ENCODE results near the gene L2HGDH. TPM values are rescaled to one million over a fixed set of nuclear protein-coding genes. Genes with fewer than 3 reads are reported as not detected.

Gene L2HGDH
- polyA plus RNA-seq, 1 donor (not counting 4 experiments of a cell fraction or from before 2014, with no cell fraction given), result 7.9 TPM

GRCh38 chr14:50225974-50226297 lies 86.1 kb downstream of the L2HGDH start:
- H3K9ac ChIP-seq (ENCODE audit: control insufficient read depth, extremely low read depth, insufficient read depth, low read length), result no peak overlapping the region
- H3K36me3 ChIP-seq (ENCODE audit: control insufficient read depth in 2 of 2, extremely low read depth in 1 of 2, insufficient read depth in 2 of 2, low read length in 2 of 2), result no peaks in the 10 kb centered on the region
- dilution Hi-C loops (cut with MboI; ENCODE audit: extremely low pct_ligation_motif_present, low sequenced_read_pairs), result no loop called here
- FAIRE-seq (no peak), DNase-seq (ENCODE audit: low read depth, low spot score) (no peak)
- TF ChIP-seq EZH2 (IDR thresholded peaks at IDR 0.05; ENCODE audit: low read length), result no peak
- TF ChIP-seq CTCF (optimal IDR thresholded peaks at IDR 0.05 in 1 of 3, IDR thresholded peaks at IDR 0.05 in 1 of 3, conservative IDR thresholded peaks at IDR 0.05 in 1 of 3; ENCODE audit: extremely low read depth in 1 of 3, insufficient read depth in 2 of 3, low read length in 3 of 3), result no peak
- no peak overlapping the region for H3K4me3 ChIP-seq (ENCODE audit: control insufficient read depth in 2 of 3, extremely low read depth in 1 of 3, insufficient read depth in 2 of 3, low read depth in 1 of 3, low read length in 3 of 3)
- peak overlapping the region; percentile 18 for H3K4me2 ChIP-seq (ENCODE audit: control insufficient read depth, extremely low read depth, insufficient read depth, low read depth, low read length)
- H3K27me3 ChIP-seq (ENCODE audit: control insufficient read depth, extremely low read depth, insufficient read depth, low read length), result no peaks in the 10 kb centered on the region
- no peak overlapping the region for H2AFZ ChIP-seq (ENCODE audit: control insufficient read depth, low read length)
- H3K9me1 ChIP-seq (ENCODE audit: control insufficient read depth, extremely low read depth, insufficient read depth, low read length), result no peaks in the 10 kb centered on the region
- no peaks in the 10 kb centered on the region for H3K9me3 ChIP-seq (ENCODE audit: control insufficient read depth, low read depth, low read length)
- H4K20me1 ChIP-seq (ENCODE audit: control insufficient read depth, extremely low read depth, insufficient read depth, low read length), result peaks cover 17% of the 10 kb centered on the region
- H3K79me2 ChIP-seq (ENCODE audit: control insufficient read depth, insufficient read depth, low read length), result peaks cover 76% of the 10 kb centered on the region
- H3K4me1 ChIP-seq (ENCODE audit: control insufficient read depth, extremely low read depth, insufficient read depth, low read length), result peaks cover 17% of the 10 kb centered on the region
- no peak overlapping the region for H3K27ac ChIP-seq (ENCODE audit: control insufficient read depth, insufficient read depth, low read length)

- no peaks in the 10 kb centered on the region for H3K27me3 ChIP-seq (ENCODE audit: control insufficient read depth, extremely low read depth, insufficient read depth, low read length)
- H3K4me1 ChIP-seq (ENCODE audit: control insufficient read depth, extremely low read depth, insufficient read depth, low read length), result peaks cover 17% of the 10 kb centered on the region
- no peak overlapping the region for H3K27ac ChIP-seq (ENCODE audit: control insufficient read depth, insufficient read depth, low read length)
- peak; percentile 71 for FAIRE-seq
- H3K4me3 ChIP-seq (ENCODE audit: control insufficient read depth in 2 of 3, extremely low read depth in 1 of 3, insufficient read depth in 2 of 3, low read depth in 1 of 3, low read length in 3 of 3), result no peak overlapping the region
- no peaks in the 10 kb centered on the region for H3K9me1 ChIP-seq (ENCODE audit: control insufficient read depth, extremely low read depth, insufficient read depth, low read length)
- no peak overlapping the region for H3K9ac ChIP-seq (ENCODE audit: control insufficient read depth, extremely low read depth, insufficient read depth, low read length)
- no peak for DNase-seq (ENCODE audit: low read depth, low spot score)
- peaks cover 79% of the 10 kb centered on the region for H3K79me2 ChIP-seq (ENCODE audit: control insufficient read depth, insufficient read depth, low read length)
- dilution Hi-C loops (cut with MboI; ENCODE audit: extremely low pct_ligation_motif_present, low sequenced_read_pairs), result no loop called here
- H3K9me3 ChIP-seq (ENCODE audit: control insufficient read depth, low read depth, low read length), result no peaks in the 10 kb centered on the region
- H3K36me3 ChIP-seq (ENCODE audit: control insufficient read depth in 2 of 2, extremely low read depth in 1 of 2, insufficient read depth in 2 of 2, low read length in 2 of 2), result no peaks in the 10 kb centered on the region
- H2AFZ ChIP-seq (ENCODE audit: control insufficient read depth, low read length), result no peak overlapping the region
- TF ChIP-seq CTCF (optimal IDR thresholded peaks at IDR 0.05 in 1 of 3, IDR thresholded peaks at IDR 0.05 in 1 of 3, conservative IDR thresholded peaks at IDR 0.05 in 1 of 3; ENCODE audit: extremely low read depth in 1 of 3, insufficient read depth in 2 of 3, low read length in 3 of 3) (no peak), EZH2 (IDR thresholded peaks at IDR 0.05; ENCODE audit: low read length) (no peak)
- peak overlapping the region; percentile 35 for H3K4me2 ChIP-seq (ENCODE audit: control insufficient read depth, extremely low read depth, insufficient read depth, low read depth, low read length)
- H4K20me1 ChIP-seq (ENCODE audit: control insufficient read depth, extremely low read depth, insufficient read depth, low read length), result peaks cover 16% of the 10 kb centered on the region
Observed at GRCh38 chr14:50225067-50225973, 86.7 kb downstream of the L2HGDH start.

Data from keratinocyte (primary cell).